HepG2 (cell line): ENCODE results near the gene PCNA. TPM values are rescaled to one million over a fixed set of nuclear protein-coding genes. Genes with fewer than 3 reads are reported as not detected.
A peak's percentile ranks its signal among the peaks of the same experiment; 100 is the strongest.

Experiments
- ATF6 ChIP-seq: sonication (generic); formaldehyde crosslinking; conservative IDR thresholded peaks from 2 replicates; pipeline ENCODE4 v1.4.0; 2020; ENCODE audit warnings: missing genetic modification reagents
- ATRX ChIP-seq: sonication (generic); formaldehyde crosslinking; IDR thresholded peaks from 2 replicates; pipeline ENCODE4 v1.4.0; 2020; ENCODE audit warnings: missing genetic modification reagents, borderline replicate concordance
- BRCA1 ChIP-seq: sonication (generic); formaldehyde crosslinking; IDR thresholded peaks from 2 replicates; pipeline ENCODE4 v1.4.0; 2020; ENCODE audit warnings: missing genetic modification reagents
- CHCHD3 ChIP-seq: sonication (generic); formaldehyde crosslinking; IDR thresholded peaks from 2 replicates; pipeline ENCODE4 v1.8.0; 2022; ENCODE audit warnings: mild to moderate bottlenecking, missing genetic modification reagents, moderate library complexity
- HHEX ChIP-seq: IDR thresholded peaks from 2 replicates; pipeline ENCODE4 v1.6.1; 2016; ENCODE audit warnings: control low read depth
- JARID2 ChIP-seq: sonication (generic); formaldehyde crosslinking; IDR thresholded peaks from 2 replicates; pipeline ENCODE4 v1.8.1; 2023; ENCODE audit warnings: missing genetic modification reagents, inconsistent platforms; ENCODE audit not compliant: insufficient replicate concordance
- KDM3A ChIP-seq: IDR thresholded peaks from 2 replicates; pipeline ENCODE4 v1.6.1; 2018; ENCODE audit warnings: low read depth, missing compliant biosample characterization
- NFATC3 ChIP-seq: sonication (generic); formaldehyde crosslinking; IDR thresholded peaks from 2 replicates; pipeline ENCODE4 v1.5.1; 2020; ENCODE audit warnings: mild to moderate bottlenecking, missing genetic modification reagents
- NFIC ChIP-seq: IDR thresholded peaks from 2 replicates; pipeline ENCODE4 v1.6.1; 2012; ENCODE audit warnings: mild to moderate bottlenecking, low read length, inconsistent platforms
- NFKBIZ ChIP-seq: IDR thresholded peaks from 2 replicates; pipeline ENCODE4 v1.6.1; 2018; ENCODE audit warnings: missing genetic modification reagents, missing compliant biosample characterization
- NKX3-1 ChIP-seq: sonication (generic); formaldehyde crosslinking; IDR thresholded peaks from 2 replicates; pipeline ENCODE4 v1.5.0; 2020; ENCODE audit warnings: missing genetic modification reagents
- PHB2 ChIP-seq: fragments of 450-650 bp; IDR thresholded peaks from 2 replicates; pipeline ENCODE4 v1.6.1; 2018; ENCODE audit not compliant: partially characterized antibody
- POLR2A ChIP-seq, 2 experiments: IDR thresholded peaks; 2 replicates each; pipeline ENCODE4 v1.6.1; 2011; ENCODE audit warnings: low read depth in 2 of 2, low read length in 2 of 2, mild to moderate bottlenecking in 1 of 2, moderate library complexity in 1 of 2; ENCODE audit not compliant: insufficient read depth in 1 of 2
- RBAK ChIP-seq: sonication (generic); formaldehyde crosslinking; IDR thresholded peaks from 2 replicates; pipeline ENCODE4 v1.5.1; 2020; ENCODE audit warnings: mild to moderate bottlenecking, missing genetic modification reagents
- SAFB2 ChIP-seq: sonication (generic); formaldehyde crosslinking; IDR thresholded peaks from 2 replicates; pipeline ENCODE4 v1.5.1; 2020; ENCODE audit warnings: missing genetic modification reagents, low read depth, mild to moderate bottlenecking, borderline replicate concordance
- SSRP1 ChIP-seq: IDR thresholded peaks from 2 replicates; pipeline ENCODE4 v1.6.1; 2016; ENCODE audit warnings: control low read depth
- TFDP2 ChIP-seq: sonication (generic); formaldehyde crosslinking; IDR thresholded peaks from 2 replicates; pipeline ENCODE4 v1.4.0; 2020; ENCODE audit warnings: missing genetic modification reagents
- TOE1 ChIP-seq: sonication (generic); formaldehyde crosslinking; IDR thresholded peaks from 2 replicates; pipeline ENCODE4 v1.4.0; 2020; ENCODE audit warnings: mild to moderate bottlenecking, missing genetic modification reagents
- ZFP36L2 ChIP-seq: sonication (generic); formaldehyde crosslinking; IDR thresholded peaks from 2 replicates; pipeline ENCODE4 v1.4.0; 2020; ENCODE audit warnings: missing genetic modification reagents
- ZNF280B ChIP-seq: sonication (generic); formaldehyde crosslinking; IDR thresholded peaks from 2 replicates; pipeline ENCODE4 v1.5.0; 2020; ENCODE audit warnings: missing genetic modification reagents, mild to moderate bottlenecking, borderline replicate concordance
- ZNF350 ChIP-seq: sonication (generic); formaldehyde crosslinking; IDR thresholded peaks from 2 replicates; pipeline ENCODE4 v1.4.0; 2020; ENCODE audit warnings: mild to moderate bottlenecking, low read depth, missing genetic modification reagents, borderline replicate concordance
- ZNF598 ChIP-seq: sonication (generic); formaldehyde crosslinking; IDR thresholded peaks from 2 replicates; pipeline ENCODE4 v1.5.1; 2020; ENCODE audit warnings: mild to moderate bottlenecking, missing genetic modification reagents, borderline replicate concordance
- ZNF720 ChIP-seq: sonication (generic); formaldehyde crosslinking; IDR thresholded peaks from 2 replicates; pipeline ENCODE4 v1.4.0; 2020; ENCODE audit warnings: missing genetic modification reagents
- ZNF83 ChIP-seq: sonication (generic); formaldehyde crosslinking; IDR thresholded peaks from 2 replicates; pipeline ENCODE4 v1.4.0; 2020; ENCODE audit warnings: missing genetic modification reagents, mild to moderate bottlenecking, borderline replicate concordance
- polyA plus RNA-seq, 8 experiments: library from polyadenylated mRNA; depleted of rRNA in 3 of 8; stranded (reverse) in 7 of 8; unstranded in 1 of 8; fragments of >200 nt; fragmentation: Illumina TruSeq in 4 of 8; extraction: Trizol in 4 of 8; gene quantifications; 2 replicates each; pipeline versions ENCODE4 v1.2.1 to v1.2.3, GENCODE V29; 2011 to 2016; ENCODE audit warnings: low read depth in 4 of 8, missing spikeins in 1 of 8, mixed read lengths in 1 of 8; ENCODE audit not compliant: insufficient read depth in 1 of 8
- total RNA-seq, 5 experiments: library from RNA; depleted of rRNA; stranded (reverse); fragments of >200 nt; fragmentation: Illumina TruSeq; extraction: Trizol; gene quantifications; 2 replicates each; pipeline ENCODE4 v1.2.3, GENCODE V29; 2016; ENCODE audit warnings: low read depth in 1 of 5
- TF ChIP-seq, protein P1 (sequence below): IDR thresholded peaks from 2 replicates; pipeline ENCODE4 v1.6.1; 2016; ENCODE audit warnings: mild to moderate bottlenecking, missing biosample characterization, missing genetic modification reagents
- TF ChIP-seq, protein P2 (sequence below): sonication (generic); formaldehyde crosslinking; IDR thresholded peaks from 2 replicates; pipeline ENCODE4 v1.4.0; 2020; ENCODE audit warnings: missing genetic modification reagents
- TF ChIP-seq, protein P3 (sequence below): IDR thresholded peaks from 2 replicates; pipeline ENCODE4 v1.6.1; 2016; ENCODE audit warnings: low read depth, borderline replicate concordance

The PCNA gene
- total and polyA plus RNA-seq, 2 of the 13 experiments (the other 11 are each of a cell fraction or from before 2014, with no cell fraction given), result 229 to 655 TPM

DNA sequence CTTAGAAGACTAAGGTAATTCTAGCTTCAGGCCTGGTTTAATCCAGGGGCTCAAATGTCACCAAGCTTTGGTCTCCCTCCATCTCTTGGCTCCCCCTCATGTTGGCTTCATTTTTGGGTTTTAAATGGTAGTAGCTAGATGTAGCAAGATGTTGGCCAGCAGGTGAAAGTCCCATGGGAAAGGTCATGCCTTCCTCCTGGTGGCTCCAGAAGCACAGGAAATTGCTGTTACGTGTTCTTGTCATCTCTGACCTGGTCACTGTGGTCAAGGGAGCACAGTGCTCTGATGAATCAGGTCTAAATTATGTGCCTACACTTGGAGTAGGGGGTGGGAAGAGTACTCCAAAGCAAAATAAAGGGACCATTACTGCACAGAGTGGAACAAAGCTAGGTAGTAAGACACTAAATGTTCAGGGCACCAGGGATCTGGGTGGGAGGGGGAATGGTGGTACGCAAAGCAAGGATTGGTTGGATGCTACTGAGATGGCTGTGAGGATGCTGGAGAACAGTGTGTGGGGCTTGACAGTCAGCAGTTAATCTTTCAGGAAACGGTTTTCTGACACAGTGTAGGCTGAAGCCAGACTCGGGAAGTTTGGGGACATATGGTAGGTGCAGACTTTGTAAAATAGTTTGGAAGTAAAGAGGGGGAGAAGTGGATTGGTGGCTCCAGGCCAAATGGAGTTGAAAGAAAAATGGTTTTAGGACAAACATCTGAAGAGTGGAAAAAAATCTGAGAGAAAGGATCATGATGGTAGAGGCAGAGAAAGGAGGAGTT, 37.1 kb upstream of the PCNA start (continued):
- TF ChIP-seq ZNF280B (CRISPR knock-in tag), result no peak
- TF ChIP-seq ZFP36L2 (CRISPR knock-in tag), result no peak
- TF ChIP-seq POLR2A (IDR thresholded peaks at IDR 0.05; ENCODE audit: insufficient read depth in 1 of 2, low read depth in 2 of 2, low read length in 2 of 2), result no peak
- TF ChIP-seq PHB2, result no peak
- no peak for TF ChIP-seq NFATC3
- no peak for TF ChIP-seq NKX3-1
- peak; percentile 86; the same call in 1 of the 2 replicates for TF ChIP-seq RBAK
- TF ChIP-seq TOE1 (CRISPR knock-in tag), result no peak
- TF ChIP-seq ZNF720 (CRISPR knock-in tag), result no peak
- TF ChIP-seq, protein P1, sequence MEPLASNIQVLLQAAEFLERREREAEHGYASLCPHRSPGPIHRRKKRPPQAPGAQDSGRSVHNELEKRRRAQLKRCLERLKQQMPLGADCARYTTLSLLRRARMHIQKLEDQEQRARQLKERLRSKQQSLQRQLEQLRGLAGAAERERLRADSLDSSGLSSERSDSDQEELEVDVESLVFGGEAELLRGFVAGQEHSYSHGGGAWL (CRISPR knock-in tag), result no peak
- no peak for TF ChIP-seq TFDP2 (CRISPR knock-in tag)
- no peak for TF ChIP-seq NFKBIZ (CRISPR knock-in tag)
- no peak for TF ChIP-seq KDM3A
- no peak for TF ChIP-seq ATRX (CRISPR knock-in tag)
- TF ChIP-seq ATF6, result no peak
- no peak for TF ChIP-seq BRCA1
- TF ChIP-seq ZNF350 (CRISPR knock-in tag), result no peak
- no peak; the same call in 1 of the 2 replicates for TF ChIP-seq CHCHD3 (CRISPR knock-in tag)
- no peak for TF ChIP-seq SAFB2 (CRISPR knock-in tag)
- TF ChIP-seq, protein P2, sequence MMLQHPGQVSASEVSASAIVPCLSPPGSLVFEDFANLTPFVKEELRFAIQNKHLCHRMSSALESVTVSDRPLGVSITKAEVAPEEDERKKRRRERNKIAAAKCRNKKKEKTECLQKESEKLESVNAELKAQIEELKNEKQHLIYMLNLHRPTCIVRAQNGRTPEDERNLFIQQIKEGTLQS, result no peak
- TF ChIP-seq SSRP1 (CRISPR knock-in tag), result no peak; the same call in 1 of the 2 replicates
- TF ChIP-seq, protein P3, sequence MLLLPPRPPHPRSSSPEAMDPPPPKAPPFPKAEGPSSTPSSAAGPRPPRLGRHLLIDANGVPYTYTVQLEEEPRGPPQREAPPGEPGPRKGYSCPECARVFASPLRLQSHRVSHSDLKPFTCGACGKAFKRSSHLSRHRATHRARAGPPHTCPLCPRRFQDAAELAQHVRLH (CRISPR knock-in tag), result no peak
- TF ChIP-seq NFIC, result no peak
- no peak for TF ChIP-seq HHEX (CRISPR knock-in tag)
- TF ChIP-seq ZNF598 (CRISPR knock-in tag), result no peak
- no peak for TF ChIP-seq ZNF83 (CRISPR knock-in tag)
- no peak for TF ChIP-seq JARID2 (CRISPR knock-in tag)
